GM12873 (cell line): ENCODE data around the gene FOXP1.

Experiments
- CTCF ChIP-seq: IDR thresholded peaks from 2 replicates; pipeline ENCODE4 v1.5.1; 2012; ENCODE audit warnings: low read depth, mild to moderate bottlenecking, moderate library complexity, low read length, control low read depth; ENCODE audit not compliant: insufficient read depth; ENCODE audit errors: missing control alignments

The FOXP1 gene

GRCh38 chr3:71262364-71263265 is 320.9 kb downstream of the FOXP1 start:
- no peak for TF ChIP-seq CTCF

GRCh38 chr3:71260782-71261181 is 322.7 kb downstream of the FOXP1 start:
- TF ChIP-seq CTCF: no peak

- TF ChIP-seq CTCF: no peak
Measured at GRCh38 chr3:71258526-71258925, 325.0 kb downstream of the FOXP1 start.

- no peak for TF ChIP-seq CTCF
Measured at GRCh38 chr3:71258116-71258515, 325.4 kb downstream of the FOXP1 start.

- TF ChIP-seq CTCF: no peak
Measured at GRCh38 chr3:71255498-71255897, 328.0 kb downstream of the FOXP1 start.

- TF ChIP-seq CTCF: no peak
Measured at GRCh38 chr3:71254281-71255057, 329.1 kb downstream of the FOXP1 start.

- TF ChIP-seq CTCF: no peak
Measured at GRCh38 chr3:71253169-71253568, 330.4 kb downstream of the FOXP1 start.
